HCT116 (cell line): Measurements from ENCODE around the gene COMMD9. TPM values are rescaled to one million over a fixed set of nuclear protein-coding genes. Genes with fewer than 3 reads are reported as not detected.

Experiments used
- ATAC-seq: fragments of 200-7000 bp; cut with Tn5 transposase; 2 replicates; pipeline ENCODE4 v1.9.1; 2020; ENCODE audit warnings: mild to moderate bottlenecking, moderate library complexity
- BruUV-seq: library from RNA; stranded (reverse); fragments of 400-500 nt; replicated peaks from 2 replicates; lab custom pipeline; 2021; lab: Mats Ljungman, UMichigan
- CTCF ChIA-PET: fragments of 300-600 bp; sonication (Branson Sonifier 250); formaldehyde crosslinking; loops from one replicate; lab custom pipeline; 2021; ENCODE audit warnings: antibody characterized with exemption; lab: Charles Lee
- POLR2A ChIA-PET: fragments of 300-600, 350-600 bp; sonication (Branson Sonifier 250); formaldehyde crosslinking; loops from one replicate; lab custom pipeline; 2021; ENCODE audit warnings: antibody characterized with exemption; lab: Charles Lee
- RAD21 ChIA-PET, 2 experiments: fragments of 300-600 bp; sonication (Branson Sonifier 250); formaldehyde crosslinking; loops; one replicate each; lab custom pipeline; 2023; ENCODE audit warnings: low total read pairs in 2 of 2; ENCODE audit not compliant: uncharacterized antibody in 2 of 2, unreplicated experiment in 2 of 2, low non-redundant PET in 1 of 2; lab: Charles Lee
- DNase-seq: peaks from one replicate; pipeline ENCODE4 v3.0.0-alpha.2; 2010; ENCODE audit warnings: low read depth, low spot score
- H2AFZ ChIP-seq: fragments of 200-600 bp; shearing (Covaris generic), sonication (generic); 2 replicates; pipeline ENCODE4 v1.6.1; 2017; ENCODE audit warnings: low read depth, mixed run types, mixed read lengths, antibody characterized with exemption, low read length; ENCODE audit not compliant: poor library complexity, severe bottlenecking
- H3K27ac ChIP-seq: 2 replicates; pipeline ENCODE4 v1.5.1; 2012; ENCODE audit warnings: low read depth, low read length
- H3K27me3 ChIP-seq: fragments of 200-600 bp; sonication (generic); 2 replicates; pipeline ENCODE4 v1.6.1; 2016; ENCODE audit warnings: mixed run types, low read length, mixed read lengths; ENCODE audit not compliant: insufficient read depth
- H3K36me3 ChIP-seq, 2 experiments: fragments of 200-500 bp in 1 of 2; fragments of 200-600 bp in 1 of 2; sonication (Bioruptor generic) in 1 of 2; sonication (generic) in 1 of 2; 2 replicates each; pipeline versions ENCODE4 v1.5.1 to v1.6.1; 2014 to 2016; ENCODE audit warnings: low read length in 2 of 2, inconsistent platforms in 1 of 2, mixed read lengths in 1 of 2, mixed run types in 1 of 2; ENCODE audit not compliant: insufficient read depth in 2 of 2, control insufficient read depth in 1 of 2
- H3K4me1 ChIP-seq, 2 experiments: fragments of 200-600 bp in 1 of 2; sonication (generic) in 1 of 2; 2 replicates each; pipeline versions ENCODE4 v1.5.1 to v1.6.1; 2012 to 2017; ENCODE audit warnings: low read length in 2 of 2, inconsistent platforms in 1 of 2, mild to moderate bottlenecking in 1 of 2, mixed read lengths in 1 of 2, mixed run types in 1 of 2, moderate library complexity in 1 of 2; ENCODE audit not compliant: insufficient read depth in 2 of 2, control insufficient read depth in 1 of 2
- H3K4me2 ChIP-seq: fragments of 200-600 bp; sonication (generic); 2 replicates; pipeline ENCODE4 v1.6.1; 2017; ENCODE audit warnings: mixed run types, low read length, mixed read lengths
- H3K4me3 ChIP-seq, 2 experiments: fragments of 200-600 bp in 1 of 2; sonication (generic) in 1 of 2; replicated peaks in 1 of 2; 2 replicates each; pipeline ENCODE4 v1.5.1; 2011 to 2016; ENCODE audit warnings: low read length in 2 of 2, control low read depth in 1 of 2, low read depth in 1 of 2, mild to moderate bottlenecking in 1 of 2, mixed read lengths in 1 of 2, mixed run types in 1 of 2
- H3K79me2 ChIP-seq: fragments of 200-600 bp; sonication (generic); 2 replicates; pipeline ENCODE4 v1.6.1; 2017; ENCODE audit warnings: mild to moderate bottlenecking, mixed run types, low read length, moderate library complexity, mixed read lengths; ENCODE audit not compliant: insufficient read depth
- H3K9ac ChIP-seq: fragments of 200-600 bp; sonication (generic); 2 replicates; pipeline ENCODE4 v1.6.1; 2016; ENCODE audit warnings: low read length, mixed read lengths
- H3K9me2 ChIP-seq: fragments of 200-600 bp; sonication (generic), shearing (Covaris generic); 2 replicates; pipeline ENCODE4 v1.6.1; 2017; ENCODE audit warnings: mixed run types, mild to moderate bottlenecking, moderate library complexity; ENCODE audit not compliant: insufficient read depth
- H3K9me3 ChIP-seq, 2 experiments: fragments of 200-500 bp in 1 of 2; fragments of 200-600 bp in 1 of 2; sonication (Bioruptor generic) in 1 of 2; sonication (generic) in 1 of 2; 2 replicates each; pipeline ENCODE4 v1.6.1; 2014 to 2017; ENCODE audit warnings: low read length in 2 of 2, mixed read lengths in 2 of 2, inconsistent platforms in 1 of 2, low read depth in 1 of 2, mild to moderate bottlenecking in 1 of 2, mixed run types in 1 of 2, moderate library complexity in 1 of 2; ENCODE audit not compliant: control insufficient read depth in 1 of 2, insufficient read depth in 1 of 2
- H4K20me1 ChIP-seq: fragments of 200-600 bp; sonication (generic), shearing (Covaris generic); 2 replicates; pipeline ENCODE4 v1.6.1; 2017; ENCODE audit warnings: mixed run types, mild to moderate bottlenecking, moderate library complexity; ENCODE audit not compliant: insufficient read depth
- CBX3 ChIP-seq: IDR thresholded peaks from 2 replicates; pipeline ENCODE4 v1.6.1; 2012; ENCODE audit warnings: low read depth
- ELF1 ChIP-seq: IDR thresholded peaks from 2 replicates; pipeline ENCODE4 v1.6.1; 2012; ENCODE audit warnings: low read depth, borderline replicate concordance
- EZH2 ChIP-seq: fragments of 200-600 bp; sonication (generic); IDR thresholded peaks from 2 replicates; pipeline ENCODE4 v1.6.1; 2017; ENCODE audit warnings: antibody characterized with exemption, mixed run types
- JUND ChIP-seq: IDR thresholded peaks from 2 replicates; pipeline ENCODE4 v1.6.1; 2012
- POLR2A ChIP-seq: IDR thresholded peaks from 2 replicates; pipeline ENCODE4 v1.7.0; 2011; ENCODE audit warnings: borderline replicate concordance; ENCODE audit not compliant: insufficient read depth, insufficient read length; ENCODE audit errors: extremely low read depth
- SIN3A ChIP-seq: IDR thresholded peaks from 2 replicates; pipeline ENCODE4 v1.6.1; 2012; ENCODE audit warnings: low read depth
- YY1 ChIP-seq: IDR thresholded peaks from 2 replicates; pipeline ENCODE4 v1.6.1; 2011; ENCODE audit warnings: low read length, low read depth, moderate library complexity, mild to moderate bottlenecking; ENCODE audit not compliant: insufficient replicate concordance; ENCODE audit errors: extremely low read depth
- intact Hi-C: fragments of 100-400 bp; cut with micrococcal nuclease; formaldehyde crosslinking; loops from 2 replicates; pipeline ENCODE4 v1.10.0; 2022
- total RNA-seq: library from RNA; stranded (reverse); gene quantifications from one replicate; pipeline ENCODE4 v1.2.1, GENCODE V29; 2021; ENCODE audit not compliant: unreplicated experiment
- TF ChIP-seq, protein P1 (sequence below): IDR thresholded peaks from 2 replicates; pipeline ENCODE4 v1.6.1; 2012; ENCODE audit warnings: low read depth
- TF ChIP-seq, protein P2 (sequence below), 3 experiments: fragments of 200-600 bp in 1 of 3; sonication (generic) in 1 of 3; IDR thresholded peaks in 2 of 3; conservative IDR thresholded peaks in 1 of 3; 2 replicates each; pipeline ENCODE4 v1.5.1; 2012 to 2017; ENCODE audit warnings: low read depth in 2 of 3, low read length in 2 of 3, antibody characterized with exemption in 1 of 3, borderline replicate concordance in 1 of 3, control low read depth in 1 of 3, mild to moderate bottlenecking in 1 of 3, mixed read lengths in 1 of 3, mixed run types in 1 of 3, moderate library complexity in 1 of 3; ENCODE audit not compliant: insufficient read depth in 1 of 3

Gene COMMD9
- total RNA-seq, 1 experiment from 2014 or later: 33.3 TPM

DNA sequence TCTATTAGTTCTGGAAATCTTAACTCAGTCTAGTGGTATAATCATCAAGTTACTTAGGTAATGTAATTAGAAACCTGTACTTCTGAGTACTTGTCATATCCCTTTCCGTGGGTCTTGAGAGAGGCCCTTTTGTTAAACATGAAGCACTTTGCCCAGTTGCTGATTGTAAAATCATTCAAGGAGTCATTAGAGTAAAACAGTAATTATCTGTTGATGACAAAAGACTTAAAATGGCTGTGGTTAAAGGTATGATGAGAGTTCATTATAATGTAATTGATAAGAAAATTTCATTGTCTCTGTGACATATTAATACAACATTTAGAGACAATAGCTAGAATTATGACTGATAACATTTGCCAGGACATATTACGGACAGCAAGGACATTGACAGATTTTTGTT is 41.2 kb upstream of the COMMD9 start:
- H3K4me3 ChIP-seq: no peak overlapping the region

GRCh38 chr11:36328966-36329673 is 39.9 kb upstream of the COMMD9 start:
- no peaks in the 10 kb centered on the region for H3K36me3 ChIP-seq
- no TSS peak for BruUV-seq
- no peaks in the 10 kb centered on the region for H3K4me1 ChIP-seq
- H3K27ac ChIP-seq: no peak overlapping the region
- DNase-seq (no peak), ATAC-seq (no peak)
- H3K27me3 ChIP-seq: no peaks in the 10 kb centered on the region
- H3K4me3 ChIP-seq: no peak overlapping the region
- ChIA-PET CTCF (no interaction called here), POLR2A (no interaction called here), RAD21 (no interaction called here)
- no peak overlapping the region for H3K9ac ChIP-seq
- H3K79me2 ChIP-seq: no peaks in the 10 kb centered on the region
- H2AFZ ChIP-seq: no peak overlapping the region
- no peak overlapping the region for H3K4me2 ChIP-seq
- H3K9me2 ChIP-seq: no peaks in the 10 kb centered on the region
- no peaks in the 10 kb centered on the region for H4K20me1 ChIP-seq
- no peaks in the 10 kb centered on the region for H3K9me3 ChIP-seq
- intact Hi-C loops: no loop called here
- TF ChIP-seq POLR2A (no peak), SIN3A (no peak), YY1 (no peak), CBX3 (no peak), ELF1 (no peak), JUND (no peak), EZH2 (no peak)
- TF ChIP-seq, protein P1, sequence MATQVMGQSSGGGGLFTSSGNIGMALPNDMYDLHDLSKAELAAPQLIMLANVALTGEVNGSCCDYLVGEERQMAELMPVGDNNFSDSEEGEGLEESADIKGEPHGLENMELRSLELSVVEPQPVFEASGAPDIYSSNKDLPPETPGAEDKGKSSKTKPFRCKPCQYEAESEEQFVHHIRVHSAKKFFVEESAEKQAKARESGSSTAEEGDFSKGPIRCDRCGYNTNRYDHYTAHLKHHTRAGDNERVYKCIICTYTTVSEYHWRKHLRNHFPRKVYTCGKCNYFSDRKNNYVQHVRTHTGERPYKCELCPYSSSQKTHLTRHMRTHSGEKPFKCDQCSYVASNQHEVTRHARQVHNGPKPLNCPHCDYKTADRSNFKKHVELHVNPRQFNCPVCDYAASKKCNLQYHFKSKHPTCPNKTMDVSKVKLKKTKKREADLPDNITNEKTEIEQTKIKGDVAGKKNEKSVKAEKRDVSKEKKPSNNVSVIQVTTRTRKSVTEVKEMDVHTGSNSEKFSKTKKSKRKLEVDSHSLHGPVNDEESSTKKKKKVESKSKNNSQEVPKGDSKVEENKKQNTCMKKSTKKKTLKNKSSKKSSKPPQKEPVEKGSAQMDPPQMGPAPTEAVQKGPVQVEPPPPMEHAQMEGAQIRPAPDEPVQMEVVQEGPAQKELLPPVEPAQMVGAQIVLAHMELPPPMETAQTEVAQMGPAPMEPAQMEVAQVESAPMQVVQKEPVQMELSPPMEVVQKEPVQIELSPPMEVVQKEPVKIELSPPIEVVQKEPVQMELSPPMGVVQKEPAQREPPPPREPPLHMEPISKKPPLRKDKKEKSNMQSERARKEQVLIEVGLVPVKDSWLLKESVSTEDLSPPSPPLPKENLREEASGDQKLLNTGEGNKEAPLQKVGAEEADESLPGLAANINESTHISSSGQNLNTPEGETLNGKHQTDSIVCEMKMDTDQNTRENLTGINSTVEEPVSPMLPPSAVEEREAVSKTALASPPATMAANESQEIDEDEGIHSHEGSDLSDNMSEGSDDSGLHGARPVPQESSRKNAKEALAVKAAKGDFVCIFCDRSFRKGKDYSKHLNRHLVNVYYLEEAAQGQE: no peak
- TF ChIP-seq, protein P2, sequence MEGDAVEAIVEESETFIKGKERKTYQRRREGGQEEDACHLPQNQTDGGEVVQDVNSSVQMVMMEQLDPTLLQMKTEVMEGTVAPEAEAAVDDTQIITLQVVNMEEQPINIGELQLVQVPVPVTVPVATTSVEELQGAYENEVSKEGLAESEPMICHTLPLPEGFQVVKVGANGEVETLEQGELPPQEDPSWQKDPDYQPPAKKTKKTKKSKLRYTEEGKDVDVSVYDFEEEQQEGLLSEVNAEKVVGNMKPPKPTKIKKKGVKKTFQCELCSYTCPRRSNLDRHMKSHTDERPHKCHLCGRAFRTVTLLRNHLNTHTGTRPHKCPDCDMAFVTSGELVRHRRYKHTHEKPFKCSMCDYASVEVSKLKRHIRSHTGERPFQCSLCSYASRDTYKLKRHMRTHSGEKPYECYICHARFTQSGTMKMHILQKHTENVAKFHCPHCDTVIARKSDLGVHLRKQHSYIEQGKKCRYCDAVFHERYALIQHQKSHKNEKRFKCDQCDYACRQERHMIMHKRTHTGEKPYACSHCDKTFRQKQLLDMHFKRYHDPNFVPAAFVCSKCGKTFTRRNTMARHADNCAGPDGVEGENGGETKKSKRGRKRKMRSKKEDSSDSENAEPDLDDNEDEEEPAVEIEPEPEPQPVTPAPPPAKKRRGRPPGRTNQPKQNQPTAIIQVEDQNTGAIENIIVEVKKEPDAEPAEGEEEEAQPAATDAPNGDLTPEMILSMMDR (IDR thresholded peaks at IDR 0.05 in 2 of 3, conservative IDR thresholded peaks at IDR 0.05 in 1 of 3; ENCODE audit: borderline replicate concordance in 1 of 3, insufficient read depth in 1 of 3, low read depth in 2 of 3, low read length in 2 of 3): no peak

More for the DNA sequence above, 41.2 kb upstream of the COMMD9 start:
- H3K27me3 ChIP-seq: no peaks in the 10 kb centered on the region
- TF ChIP-seq, protein P2 (IDR thresholded peaks at IDR 0.05 in 2 of 3, conservative IDR thresholded peaks at IDR 0.05 in 1 of 3; ENCODE audit: borderline replicate concordance in 1 of 3, insufficient read depth in 1 of 3, low read depth in 2 of 3, low read length in 2 of 3): no peak
- TF ChIP-seq CBX3: no peak
- TF ChIP-seq, all 23 proteins: peak for 0
- no TSS peak for BruUV-seq
- no peaks in the 10 kb centered on the region for H4K20me1 ChIP-seq
- H2AFZ ChIP-seq: no peak overlapping the region
- no peak for DNase-seq
- ChIA-PET RAD21 (no interaction called here), CTCF (no interaction called here), POLR2A (no interaction called here)
- no peak overlapping the region for H3K4me2 ChIP-seq
- no peaks in the 10 kb centered on the region for H3K4me1 ChIP-seq
- no peaks in the 10 kb centered on the region for H3K79me2 ChIP-seq
- no peak overlapping the region for H3K9ac ChIP-seq
- H3K9me2 ChIP-seq: no peaks in the 10 kb centered on the region
- intact Hi-C loops: no loop called here
- no peaks in the 10 kb centered on the region for H3K9me3 ChIP-seq
- no peak overlapping the region for H3K27ac ChIP-seq
- H3K36me3 ChIP-seq: no peaks in the 10 kb centered on the region
- ATAC-seq: no peak
